Panc1 (cell line): Measurements from ENCODE around the gene GPM6B. TPM values are rescaled to one million over a fixed set of nuclear protein-coding genes. Genes with fewer than 3 reads are reported as not detected.

Experiments
- ATAC-seq: fragments of 200-7000 bp; cut with Tn5 transposase; 2 replicates; pipeline ENCODE4 v1.9.1; 2020; ENCODE audit warnings: mild to moderate bottlenecking, moderate library complexity
- BruUV-seq: library from RNA; stranded (reverse); fragments of 400-500 nt; replicated peaks from 2 replicates; lab custom pipeline; 2021; lab: Mats Ljungman, UMichigan
- CTCF ChIA-PET: fragments of 300-600 bp; sonication (Branson Sonifier 250); formaldehyde crosslinking; loops from one replicate; lab custom pipeline; 2022; ENCODE audit warnings: antibody characterized with exemption; lab: Charles Lee
- POLR2A ChIA-PET: fragments of 300-600 bp; sonication (Branson Sonifier 250); formaldehyde crosslinking; loops from one replicate; lab custom pipeline; 2022; ENCODE audit warnings: antibody characterized with exemption; lab: Charles Lee
- DNase-seq: peaks from one replicate; pipeline ENCODE4 v3.0.0-alpha.2; 2010; ENCODE audit warnings: low read depth, low spot score
- H3K27ac ChIP-seq: 2 replicates; pipeline ENCODE4 v1.5.1; 2011; ENCODE audit warnings: mild to moderate bottlenecking, low read length, inconsistent platforms
- H3K27me3 ChIP-seq: fragments of 200-500 bp; sonication (Bioruptor generic); 2 replicates; pipeline ENCODE4 v1.6.0; 2014; ENCODE audit warnings: low read length, inconsistent platforms; ENCODE audit not compliant: control insufficient read depth, insufficient read depth
- H3K36me3 ChIP-seq: fragments of 200-500 bp; sonication (Bioruptor generic); 2 replicates; pipeline ENCODE4 v1.5.1; 2014; ENCODE audit warnings: inconsistent platforms, mild to moderate bottlenecking, low read length, moderate library complexity; ENCODE audit not compliant: control insufficient read depth, insufficient read depth
- H3K4me1 ChIP-seq: 2 replicates; pipeline ENCODE4 v1.5.1; 2011; ENCODE audit warnings: inconsistent platforms, mild to moderate bottlenecking, low read length, moderate library complexity; ENCODE audit not compliant: control insufficient read depth, insufficient read depth
- H3K4me3 ChIP-seq, 2 experiments: 2 replicates each; pipeline ENCODE4 v1.5.1; 2011 to 2012; ENCODE audit warnings: low read depth in 2 of 2, low read length in 2 of 2, mild to moderate bottlenecking in 2 of 2, inconsistent platforms in 1 of 2, moderate library complexity in 1 of 2
- H3K9me3 ChIP-seq: fragments of 200-500 bp; sonication (Bioruptor generic); 2 replicates; pipeline ENCODE4 v1.5.1; 2014; ENCODE audit warnings: low read depth, mild to moderate bottlenecking, inconsistent platforms, low read length, moderate library complexity; ENCODE audit not compliant: control insufficient read depth, insufficient read depth
- CTCF ChIP-seq: fragments of 450-650 bp; IDR thresholded peaks from 2 replicates; pipeline ENCODE4 v1.5.1; 2017; ENCODE audit warnings: mild to moderate bottlenecking
- POLR2AphosphoS5 ChIP-seq: IDR thresholded peaks from 2 replicates; pipeline ENCODE4 v1.6.1; 2012; ENCODE audit warnings: mild to moderate bottlenecking, low read depth, low read length, moderate library complexity
- REST ChIP-seq, 2 experiments: IDR thresholded peaks; 2 replicates each; pipeline ENCODE4 v1.6.1; 2011 to 2012; ENCODE audit warnings: low read depth in 2 of 2, control low read depth in 1 of 2, low read length in 1 of 2, mild to moderate bottlenecking in 1 of 2, moderate library complexity in 1 of 2; ENCODE audit not compliant: insufficient read depth in 1 of 2
- SIN3A ChIP-seq: IDR thresholded peaks from 2 replicates; pipeline ENCODE4 v1.6.1; 2012; ENCODE audit warnings: low read depth, mild to moderate bottlenecking, low read length, moderate library complexity, borderline replicate concordance; ENCODE audit not compliant: insufficient read depth
- TCF7L2 ChIP-seq: IDR thresholded peaks from 2 replicates; pipeline ENCODE4 v1.6.1; 2011; ENCODE audit warnings: mild to moderate bottlenecking, low read depth, low read length, inconsistent platforms
- in situ Hi-C: cut with HindIII; loops from 2 replicates; pipeline ENCODE4 v1.10.0; 2016; ENCODE audit warnings: low sequenced_read_pairs, low pct_unique_long_range_greater_than_20kb
- intact Hi-C: fragments of 100-400 bp; cut with micrococcal nuclease; formaldehyde crosslinking; loops from one replicate; pipeline ENCODE4 v1.10.0; 2022; ENCODE audit not compliant: unreplicated experiment
- total RNA-seq: library from RNA; stranded (reverse); gene quantifications from one replicate; pipeline ENCODE4 v1.2.1, GENCODE V29; 2021; ENCODE audit not compliant: unreplicated experiment

GPM6B gene
- total RNA-seq, 1 experiment from 2014 or later: not detected

- H3K4me3 ChIP-seq: no peak overlapping the region
- H3K27me3 ChIP-seq: no peaks in the 10 kb centered on the region
- BruUV-seq: no TSS peak
- ATAC-seq: no peak
- ChIA-PET CTCF (no interaction called here), POLR2A (no interaction called here)
- H3K9me3 ChIP-seq: no peaks in the 10 kb centered on the region
- TF ChIP-seq TCF7L2: no peak
- no peak for TF ChIP-seq CTCF
- no peak for TF ChIP-seq POLR2AphosphoS5
- no peak for TF ChIP-seq REST (IDR thresholded peaks at IDR 0.05; ENCODE audit: insufficient read depth in 1 of 2, low read depth in 2 of 2, low read length in 1 of 2)
- no peak for TF ChIP-seq SIN3A
- no peaks in the 10 kb centered on the region for H3K36me3 ChIP-seq
- no peak overlapping the region for H3K27ac ChIP-seq
- in situ Hi-C loops: no loop called here
- intact Hi-C loops: no loop called here
- no peak for DNase-seq
- H3K4me1 ChIP-seq: no peaks in the 10 kb centered on the region
Measured at GRCh38 chrX:13786048-13786447, 30.8 kb downstream of the GPM6B start.

- no peaks in the 10 kb centered on the region for H3K4me1 ChIP-seq
- H3K4me3 ChIP-seq: no peak overlapping the region
- ChIA-PET POLR2A (no interaction called here), CTCF (no interaction called here)
- in situ Hi-C loops (no loop called here), intact Hi-C loops (no loop called here)
- no peak for TF ChIP-seq SIN3A
- TF ChIP-seq TCF7L2: no peak
- TF ChIP-seq CTCF: no peak
- no peak for TF ChIP-seq POLR2AphosphoS5
- no peak for TF ChIP-seq REST (IDR thresholded peaks at IDR 0.05; ENCODE audit: insufficient read depth in 1 of 2, low read depth in 2 of 2, low read length in 1 of 2)
- no peaks in the 10 kb centered on the region for H3K36me3 ChIP-seq
- no TSS peak for BruUV-seq
- DNase-seq (no peak), ATAC-seq (no peak)
- H3K27ac ChIP-seq: no peak overlapping the region
- no peaks in the 10 kb centered on the region for H3K27me3 ChIP-seq
- no peaks in the 10 kb centered on the region for H3K9me3 ChIP-seq
Measured at GRCh38 chrX:13780868-13781427, 35.9 kb downstream of the GPM6B start.
